AG10803 (cell line): Measurements from ENCODE around the gene WNT3A.

Source experiments
- DNase-seq: peaks from one replicate; pipeline ENCODE4 v3.0.0; 2010; ENCODE audit warnings: low read depth
- H3K4me3 ChIP-seq: 2 replicates; pipeline ENCODE4 v1.5.1; 2011; ENCODE audit warnings: mild to moderate bottlenecking, low read length, control low read depth
- CTCF ChIP-seq: conservative IDR thresholded peaks from 2 replicates; pipeline ENCODE4 v1.5.1; 2011; ENCODE audit warnings: mild to moderate bottlenecking, low read length, control low read depth, inconsistent platforms

WNT3A gene

DNA sequence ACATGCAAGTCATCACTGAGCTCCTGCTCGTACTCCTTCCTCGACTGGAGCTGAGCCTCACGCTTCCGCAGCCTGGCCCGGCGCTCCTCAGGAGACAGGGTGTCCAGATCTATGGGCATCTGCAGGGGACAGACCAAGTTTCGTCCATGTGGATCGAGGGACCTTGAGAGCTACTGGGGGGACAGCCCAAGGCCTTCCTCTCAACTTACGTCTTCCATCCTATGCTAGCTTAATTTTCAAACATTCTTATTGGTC, 99.9 kb downstream of the WNT3A start:
- no peak for DNase-seq
- H3K4me3 ChIP-seq = no peak overlapping the region
- TF ChIP-seq CTCF = no peak

DNA sequence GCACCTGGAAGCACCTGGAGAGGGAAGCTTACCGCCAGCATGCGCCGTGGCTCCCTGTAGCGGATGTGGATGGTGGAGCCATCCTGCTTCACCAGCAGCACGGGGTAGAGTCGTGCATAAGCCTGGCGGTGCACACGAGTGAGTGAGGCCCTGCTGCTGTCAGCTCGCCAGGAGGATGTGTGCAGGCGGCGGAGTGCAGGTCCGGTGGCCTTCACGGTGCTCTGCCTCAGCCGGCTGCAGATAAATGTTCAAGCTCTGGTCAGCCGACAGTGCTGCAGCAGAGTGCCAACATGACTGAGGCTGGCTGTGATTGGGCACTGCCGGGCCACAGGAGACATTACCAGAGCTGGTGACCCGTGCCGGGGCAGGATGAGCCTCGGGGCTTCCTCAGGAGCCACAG, 100.8 kb downstream of the WNT3A start:
- TF ChIP-seq CTCF = no peak
- no peak overlapping the region for H3K4me3 ChIP-seq
- DNase-seq = no peak

DNA sequence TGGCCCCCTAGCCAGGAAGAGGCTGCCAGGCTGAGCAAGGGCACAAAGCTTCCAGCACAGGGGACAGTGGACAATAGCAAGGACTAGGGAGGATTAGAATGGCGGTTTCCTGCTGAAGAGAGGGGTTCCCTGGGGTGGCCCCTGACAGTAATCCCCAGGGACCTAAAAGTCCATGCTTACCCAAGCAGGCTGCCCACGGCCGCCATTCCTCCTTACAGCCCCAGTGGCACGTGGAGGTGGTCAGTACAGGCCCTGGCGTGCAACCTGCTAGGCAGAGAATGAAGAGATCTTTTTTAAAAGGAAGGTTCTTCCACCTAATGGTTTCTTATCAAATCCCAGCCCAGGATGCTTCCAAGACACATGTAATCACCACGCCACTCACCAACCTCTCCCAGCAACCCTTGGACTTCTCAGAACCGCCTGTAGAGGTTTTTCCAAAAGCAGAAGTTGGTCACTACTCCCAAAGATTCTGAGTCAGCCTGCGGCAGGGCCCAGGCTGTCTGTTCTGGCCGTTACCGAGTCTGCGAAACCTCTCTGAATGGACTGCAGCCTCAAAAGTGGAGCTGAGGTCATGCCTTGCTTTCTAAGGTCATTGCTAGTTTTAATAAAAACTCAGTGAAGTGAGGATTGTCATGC, 101.4 kb downstream of the WNT3A start:
- DNase-seq = no peak
- peak overlapping the region; percentile 98 for H3K4me3 ChIP-seq
- TF ChIP-seq CTCF = no peak

DNA sequence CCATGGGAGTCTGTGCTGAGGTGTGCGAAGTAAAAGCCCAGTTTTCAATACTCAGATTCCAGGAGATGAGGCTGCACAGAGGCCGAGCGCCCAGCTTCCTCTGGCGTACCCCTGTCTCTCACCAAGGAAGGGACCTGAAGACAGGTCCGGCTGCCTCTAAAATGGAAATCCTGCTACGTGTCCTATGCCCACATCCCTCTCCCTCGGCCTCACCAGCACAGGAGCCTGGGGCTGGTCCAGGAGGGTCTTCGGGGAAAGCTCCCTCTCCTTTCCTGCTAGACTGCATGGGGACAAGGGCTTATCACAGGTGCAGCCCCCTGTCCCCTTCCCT, 101.9 kb downstream of the WNT3A start:
- peak overlapping the region; percentile 98 for H3K4me3 ChIP-seq
- no peak for DNase-seq
- TF ChIP-seq CTCF = no peak

- DNase-seq = peak; percentile 93
- no peak; the same call in 1 of the 2 replicates for TF ChIP-seq CTCF
- H3K4me3 ChIP-seq = peak within 1 kb of the TSS; percentile 98
These were observed 102.5 kb downstream of the WNT3A start, which contains the start of gene MRPL55 for GRCh38 chr1:228109073-228109961. MRPL55 (minus strand) TSS chr1:228109299; CDS start chr1:228108260, 1,039 bp downstream.

DNA sequence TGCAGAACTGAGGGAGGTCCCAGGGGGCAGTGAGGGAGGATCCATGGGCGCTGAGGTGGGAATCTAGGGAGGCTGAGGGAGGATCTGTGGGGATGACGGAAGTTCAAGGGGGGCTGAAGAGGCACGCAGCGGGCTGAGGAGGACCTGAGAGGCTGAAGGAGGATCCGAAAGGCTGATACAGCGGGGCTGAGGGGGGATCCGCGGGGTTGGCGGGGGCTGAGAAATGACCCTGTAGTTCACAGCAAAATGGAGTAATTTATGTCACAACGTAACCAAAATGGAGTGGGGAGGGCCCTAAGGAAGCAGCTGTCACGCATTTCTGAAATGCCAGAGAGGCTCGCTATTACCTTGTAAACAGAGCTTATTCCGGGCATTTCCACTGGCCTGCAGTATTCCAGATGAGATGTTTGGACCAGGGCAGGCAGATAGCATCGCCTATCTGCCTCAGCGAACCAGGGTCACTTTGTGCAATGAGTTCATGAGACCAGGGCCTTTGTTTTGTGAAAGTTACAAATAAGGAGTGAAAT, 103.2 kb downstream of the WNT3A start:
- peak; percentile 50 for DNase-seq
- no peak for TF ChIP-seq CTCF
- peak overlapping the region; percentile 98 for H3K4me3 ChIP-seq

DNA sequence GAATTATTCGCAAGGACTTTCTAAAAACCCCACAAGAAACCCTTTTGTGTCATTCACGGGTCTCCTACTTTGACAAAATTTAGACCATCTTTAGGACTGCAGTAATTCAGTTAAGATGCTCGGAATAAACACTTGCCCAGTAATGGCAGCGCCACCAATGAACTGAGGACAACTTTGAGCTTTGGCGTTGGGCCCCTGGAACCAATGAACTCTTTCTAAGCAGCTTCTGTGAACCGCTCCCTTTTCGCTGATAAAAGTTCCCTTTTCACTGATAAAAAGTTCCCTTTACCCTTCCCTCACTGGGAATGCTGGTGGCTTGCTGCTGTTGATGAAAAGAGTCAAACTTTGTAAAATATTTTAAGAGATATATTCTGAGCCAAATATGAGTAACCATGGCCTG, 103.8 kb downstream of the WNT3A start:
- DNase-seq = no peak
- TF ChIP-seq CTCF = no peak
- peak overlapping the region; percentile 98; the same call in 1 of the 2 replicates for H3K4me3 ChIP-seq
